Measurements from ENCODE around the gene RNF224.

Gene RNF224

GRCh38 chr9:137192448-137192780 lies 34.9 kb upstream of the RNF224 start:
- no CpG with 5 or more reads among the region's 10 CpGs for WGBS (ENCODE audit: insufficient coverage, insufficient read length)
- Histone ChIP-seq H3K9me3 (ENCODE audit: control insufficient read depth, insufficient read depth, low read length) (no peaks in the 10 kb centered on the region), H3K4me3 (ENCODE audit: low read length) (no peak overlapping the region), H3K27ac (ENCODE audit: low read length) (no peak overlapping the region), H3K4me1 (ENCODE audit: control insufficient read depth, insufficient read depth, low read length) (peaks cover 7% of the 10 kb centered on the region), H3K36me3 (ENCODE audit: control insufficient read depth, insufficient read depth, low read length) (peaks cover 5% of the 10 kb centered on the region; the same call in 1 of the 2 replicates), H3K27me3 (ENCODE audit: control insufficient read depth, insufficient read depth, low read length) (no peaks in the 10 kb centered on the region)
- DNase-seq (ENCODE audit: low read depth, low spot score), result no peak

GRCh38 chr9:137192859-137193258 lies 34.4 kb upstream of the RNF224 start:
- peaks cover 5% of the 10 kb centered on the region; the same call in 1 of the 2 replicates for H3K36me3 ChIP-seq (ENCODE audit: control insufficient read depth, insufficient read depth, low read length)
- H3K4me3 ChIP-seq (ENCODE audit: low read length), result no peak overlapping the region
- WGBS (ENCODE audit: insufficient coverage, insufficient read length), result no CpG with 5 or more reads among the region's 2 CpGs
- no peaks in the 10 kb centered on the region for H3K27me3 ChIP-seq (ENCODE audit: control insufficient read depth, insufficient read depth, low read length)
- DNase-seq (ENCODE audit: low read depth, low spot score), result no peak
- H3K27ac ChIP-seq (ENCODE audit: low read length), result no peak overlapping the region
- no peaks in the 10 kb centered on the region for H3K9me3 ChIP-seq (ENCODE audit: control insufficient read depth, insufficient read depth, low read length)
- H3K4me1 ChIP-seq (ENCODE audit: control insufficient read depth, insufficient read depth, low read length), result peaks cover 7% of the 10 kb centered on the region

- H3K4me3 ChIP-seq (ENCODE audit: low read length), result no peak overlapping the region
- peaks cover 10% of the 10 kb centered on the region for H3K4me1 ChIP-seq (ENCODE audit: control insufficient read depth, insufficient read depth, low read length)
- DNase-seq (ENCODE audit: low read depth, low spot score), result no peak
- peaks cover 5% of the 10 kb centered on the region; the same call in 1 of the 2 replicates for H3K36me3 ChIP-seq (ENCODE audit: control insufficient read depth, insufficient read depth, low read length)
- H3K27ac ChIP-seq (ENCODE audit: low read length), result no peak overlapping the region
- no peaks in the 10 kb centered on the region for H3K9me3 ChIP-seq (ENCODE audit: control insufficient read depth, insufficient read depth, low read length)
- WGBS (ENCODE audit: insufficient coverage, insufficient read length), result no CpG with 5 or more reads among the region's 14 CpGs
- no peaks in the 10 kb centered on the region for H3K27me3 ChIP-seq (ENCODE audit: control insufficient read depth, insufficient read depth, low read length)
These were observed 33.5 kb upstream of the RNF224 start for GRCh38 chr9:137193771-137194170.

- Histone ChIP-seq H3K4me3 (ENCODE audit: low read length) (no peak overlapping the region), H3K36me3 (ENCODE audit: control insufficient read depth, insufficient read depth, low read length) (peaks cover 5% of the 10 kb centered on the region; the same call in 1 of the 2 replicates), H3K4me1 (ENCODE audit: control insufficient read depth, insufficient read depth, low read length) (peaks cover 13% of the 10 kb centered on the region), H3K9me3 (ENCODE audit: control insufficient read depth, insufficient read depth, low read length) (no peaks in the 10 kb centered on the region), H3K27ac (ENCODE audit: low read length) (no peak overlapping the region), H3K27me3 (ENCODE audit: control insufficient read depth, insufficient read depth, low read length) (no peaks in the 10 kb centered on the region)
- WGBS (ENCODE audit: insufficient coverage, insufficient read length), result no CpG with 5 or more reads among the region's 16 CpGs
- DNase-seq (ENCODE audit: low read depth, low spot score), result no peak
These were observed 32.9 kb upstream of the RNF224 start for GRCh38 chr9:137194388-137194787.

GRCh38 chr9:137194909-137195308 lies 32.4 kb upstream of the RNF224 start:
- H3K27me3 ChIP-seq (ENCODE audit: control insufficient read depth, insufficient read depth, low read length), result no peaks in the 10 kb centered on the region
- peaks cover 8% of the 10 kb centered on the region for H3K4me1 ChIP-seq (ENCODE audit: control insufficient read depth, insufficient read depth, low read length)
- no peak overlapping the region for H3K4me3 ChIP-seq (ENCODE audit: low read length)
- WGBS (ENCODE audit: insufficient coverage, insufficient read length), result no CpG with 5 or more reads among the region's 10 CpGs
- no peaks in the 10 kb centered on the region for H3K9me3 ChIP-seq (ENCODE audit: control insufficient read depth, insufficient read depth, low read length)
- peaks cover 5% of the 10 kb centered on the region; the same call in 1 of the 2 replicates for H3K36me3 ChIP-seq (ENCODE audit: control insufficient read depth, insufficient read depth, low read length)
- no peak for DNase-seq (ENCODE audit: low read depth, low spot score)
- no peak overlapping the region for H3K27ac ChIP-seq (ENCODE audit: low read length)

GRCh38 chr9:137195525-137196220 lies 31.6 kb upstream of the RNF224 start:
- Histone ChIP-seq H3K4me3 (ENCODE audit: low read length) (no peak overlapping the region), H3K36me3 (ENCODE audit: control insufficient read depth, insufficient read depth, low read length) (peaks cover 5% of the 10 kb centered on the region; the same call in 1 of the 2 replicates), H3K27ac (ENCODE audit: low read length) (no peak overlapping the region), H3K4me1 (ENCODE audit: control insufficient read depth, insufficient read depth, low read length) (peaks cover 8% of the 10 kb centered on the region), H3K27me3 (ENCODE audit: control insufficient read depth, insufficient read depth, low read length) (no peaks in the 10 kb centered on the region), H3K9me3 (ENCODE audit: control insufficient read depth, insufficient read depth, low read length) (no peaks in the 10 kb centered on the region)
- no CpG with 5 or more reads among the region's 21 CpGs for whole genome bisulfite sequencing (ENCODE audit: insufficient coverage, insufficient read length)
- DNase-seq (ENCODE audit: low read depth, low spot score), result no peak

GRCh38 chr9:137198051-137198901 lies 29.0 kb upstream of the RNF224 start:
- DNase-seq (ENCODE audit: low read depth, low spot score), result no peak
- no CpG with 5 or more reads among the region's 19 CpGs for WGBS (ENCODE audit: insufficient coverage, insufficient read length)
- Histone ChIP-seq H3K36me3 (ENCODE audit: control insufficient read depth, insufficient read depth, low read length) (peaks cover 3% of the 10 kb centered on the region; the same call in 1 of the 2 replicates), H3K27me3 (ENCODE audit: control insufficient read depth, insufficient read depth, low read length) (no peaks in the 10 kb centered on the region), H3K9me3 (ENCODE audit: control insufficient read depth, insufficient read depth, low read length) (no peaks in the 10 kb centered on the region), H3K27ac (ENCODE audit: low read length) (no peak overlapping the region), H3K4me1 (ENCODE audit: control insufficient read depth, insufficient read depth, low read length) (peaks cover 10% of the 10 kb centered on the region), H3K4me3 (ENCODE audit: low read length) (no peak overlapping the region)

GRCh38 chr9:137198902-137199283 lies 28.4 kb upstream of the RNF224 start:
- no CpG with 5 or more reads among the region's 11 CpGs for WGBS (ENCODE audit: insufficient coverage, insufficient read length)
- Histone ChIP-seq H3K27ac (ENCODE audit: low read length) (no peak overlapping the region), H3K27me3 (ENCODE audit: control insufficient read depth, insufficient read depth, low read length) (no peaks in the 10 kb centered on the region), H3K36me3 (ENCODE audit: control insufficient read depth, insufficient read depth, low read length) (peaks cover 3% of the 10 kb centered on the region; the same call in 1 of the 2 replicates), H3K4me1 (ENCODE audit: control insufficient read depth, insufficient read depth, low read length) (peaks cover 10% of the 10 kb centered on the region), H3K4me3 (ENCODE audit: low read length) (no peak overlapping the region), H3K9me3 (ENCODE audit: control insufficient read depth, insufficient read depth, low read length) (no peaks in the 10 kb centered on the region)
- DNase-seq (ENCODE audit: low read depth, low spot score), result no peak

GRCh38 chr9:137199411-137200121 lies 27.7 kb upstream of the RNF224 start:
- Histone ChIP-seq H3K4me3 (ENCODE audit: low read length) (peak overlapping the region; percentile 42; the same call in 1 of the 2 replicates), H3K4me1 (ENCODE audit: control insufficient read depth, insufficient read depth, low read length) (peaks cover 9% of the 10 kb centered on the region), H3K27ac (ENCODE audit: low read length) (no peak overlapping the region), H3K27me3 (ENCODE audit: control insufficient read depth, insufficient read depth, low read length) (no peaks in the 10 kb centered on the region), H3K36me3 (ENCODE audit: control insufficient read depth, insufficient read depth, low read length) (peaks cover 3% of the 10 kb centered on the region; the same call in 1 of the 2 replicates), H3K9me3 (ENCODE audit: control insufficient read depth, insufficient read depth, low read length) (no peaks in the 10 kb centered on the region)
- no peak for DNase-seq (ENCODE audit: low read depth, low spot score)
- WGBS (ENCODE audit: insufficient coverage, insufficient read length), result no CpG with 5 or more reads among the region's 51 CpGs

Data from iPS DF 6.9 (cell line).